GM18520 (cell line): ENCODE results near the gene CAMTA1.

Source experiments
- ATAC-seq: cut with Tn5 transposase; IDR thresholded peaks from one replicate; pipeline ENCODE4 v1.9.1; 2021; ENCODE audit not compliant: unreplicated experiment

Gene CAMTA1

GRCh38 chr1:7572654-7573152 lies 787.4 kb downstream of the CAMTA1 start:
- ATAC-seq, result no peak

GRCh38 chr1:7573481-7573880 lies 788.2 kb downstream of the CAMTA1 start:
- ATAC-seq, result no peak

GRCh38 chr1:7574121-7575040 lies 789.1 kb downstream of the CAMTA1 start:
- ATAC-seq, result no peak

- ATAC-seq, result no peak
Measured at GRCh38 chr1:7575041-7575400, 789.8 kb downstream of the CAMTA1 start.

- ATAC-seq, result no peak
Measured at GRCh38 chr1:7576946-7577657, 791.8 kb downstream of the CAMTA1 start.

GRCh38 chr1:7578206-7578605 lies 793.0 kb downstream of the CAMTA1 start:
- ATAC-seq, result no peak

GRCh38 chr1:7579016-7579415 lies 793.8 kb downstream of the CAMTA1 start:
- ATAC-seq, result no peak

- no peak for ATAC-seq
Measured at GRCh38 chr1:7579831-7580804, 794.9 kb downstream of the CAMTA1 start.

- no peak for ATAC-seq
Measured at GRCh38 chr1:7580923-7581753, 795.9 kb downstream of the CAMTA1 start.

- ATAC-seq, result no peak
Measured at GRCh38 chr1:7581754-7582459, 796.7 kb downstream of the CAMTA1 start.

GRCh38 chr1:7582460-7582972 lies 797.3 kb downstream of the CAMTA1 start:
- no peak for ATAC-seq

- ATAC-seq, result no peak
Measured at GRCh38 chr1:7583291-7584096, 798.2 kb downstream of the CAMTA1 start.

- no peak for ATAC-seq
Measured at GRCh38 chr1:7584157-7584556, 798.9 kb downstream of the CAMTA1 start.

GRCh38 chr1:7584643-7585042 lies 799.4 kb downstream of the CAMTA1 start:
- no peak for ATAC-seq

GRCh38 chr1:7585216-7585907 lies 800.1 kb downstream of the CAMTA1 start:
- no peak for ATAC-seq

- ATAC-seq, result no peak
Measured at GRCh38 chr1:7586031-7586941, 801.0 kb downstream of the CAMTA1 start.
